NOMO-1 treated with dmso at 0.1 percent for 144 hours (cell line): ENCODE results near the gene SLC18A3.

Source experiments
- DNase-seq: peaks from one replicate; lab custom pipeline; 2025; ENCODE audit not compliant: unreplicated experiment; lab: John Stamatoyannopoulos, UW

Gene SLC18A3

GRCh38 chr10:49595713-49596492 is 14.2 kb upstream of the SLC18A3 start:
- DNase-seq = no peak

GRCh38 chr10:49596493-49596809 is 13.7 kb upstream of the SLC18A3 start:
- DNase-seq = no peak

DNA sequence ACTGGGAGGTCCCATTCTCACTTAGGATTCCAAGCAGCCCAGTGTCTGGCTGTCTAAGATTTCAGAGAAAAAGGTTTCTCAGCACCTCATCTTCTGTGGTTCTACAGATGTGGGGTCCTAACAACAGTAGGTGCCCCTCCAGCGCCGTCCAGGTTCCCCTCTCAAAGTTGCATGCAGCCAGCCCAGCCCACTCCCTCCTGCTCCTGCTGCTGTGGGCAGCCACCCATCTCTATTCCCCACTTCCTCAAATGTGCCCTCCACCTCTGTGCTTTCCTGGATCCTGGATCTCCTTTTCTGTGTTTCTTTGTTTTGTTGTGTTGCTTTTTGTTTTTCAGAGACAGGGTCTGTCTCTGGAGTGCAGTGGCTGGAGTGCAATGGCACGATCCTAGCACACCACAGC is 13.3 kb upstream of the SLC18A3 start:
- DNase-seq = no peak

DNA sequence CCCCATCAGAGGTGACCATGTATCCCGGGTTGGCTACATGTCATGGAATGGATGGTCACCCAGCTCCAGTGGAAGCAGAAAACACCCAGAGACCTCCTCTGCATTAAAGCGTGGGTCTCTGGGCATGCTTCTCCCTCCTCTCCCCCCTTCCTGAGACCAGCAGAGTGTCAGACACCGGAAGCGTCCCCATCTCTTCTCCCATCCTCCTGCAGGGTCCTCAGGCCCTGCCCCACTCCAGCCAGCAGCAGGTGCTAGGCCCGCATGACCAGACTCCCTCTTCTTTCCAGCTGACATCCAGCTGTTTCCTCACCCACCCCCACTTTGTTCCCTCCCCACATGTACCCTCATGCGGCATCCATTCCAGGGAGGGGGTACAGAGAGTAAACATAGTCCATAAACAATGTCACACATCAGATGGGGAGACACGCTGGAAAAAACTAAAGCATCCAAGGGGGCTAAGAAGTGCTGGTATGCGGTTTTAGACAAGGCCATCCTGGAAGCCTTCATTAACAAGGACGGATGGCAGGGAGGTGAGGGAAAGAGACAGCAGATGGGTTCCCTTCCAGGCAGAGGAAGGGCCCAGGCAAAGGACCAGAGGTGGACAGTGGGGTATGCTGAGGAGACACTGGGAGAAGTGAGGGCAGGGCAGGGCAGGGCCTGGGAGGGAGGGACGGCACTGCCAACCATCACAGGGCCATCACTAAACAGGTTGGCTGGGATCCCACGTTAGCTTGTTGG is 12.5 kb upstream of the SLC18A3 start:
- DNase-seq = no peak

- DNase-seq = no peak
Observed at GRCh38 chr10:49598164-49598856, 11.8 kb upstream of the SLC18A3 start.

- no peak for DNase-seq
Observed at GRCh38 chr10:49598986-49599385, 11.1 kb upstream of the SLC18A3 start.

- no peak for DNase-seq
Observed at GRCh38 chr10:49599546-49599945, 10.6 kb upstream of the SLC18A3 start.

DNA sequence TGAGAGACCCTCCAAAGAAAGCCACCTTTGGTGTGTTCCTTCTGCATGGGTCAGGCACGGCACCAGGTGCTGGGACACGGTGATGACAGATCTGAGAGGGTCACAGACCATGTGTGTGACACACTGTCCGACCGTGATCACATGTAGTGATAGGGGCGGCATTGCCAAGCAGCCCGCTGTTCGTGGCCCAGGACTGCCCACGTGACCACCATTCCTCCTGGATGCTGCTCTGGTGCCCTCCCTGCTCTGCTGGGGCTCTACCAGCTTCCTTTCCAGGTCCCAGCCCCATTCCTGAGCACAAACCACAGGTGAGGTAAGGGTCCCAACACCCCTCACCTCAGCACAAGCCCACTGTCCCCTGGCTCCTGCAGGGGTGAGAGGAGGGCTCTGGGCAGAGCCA is 10.1 kb upstream of the SLC18A3 start:
- DNase-seq = no peak

DNA sequence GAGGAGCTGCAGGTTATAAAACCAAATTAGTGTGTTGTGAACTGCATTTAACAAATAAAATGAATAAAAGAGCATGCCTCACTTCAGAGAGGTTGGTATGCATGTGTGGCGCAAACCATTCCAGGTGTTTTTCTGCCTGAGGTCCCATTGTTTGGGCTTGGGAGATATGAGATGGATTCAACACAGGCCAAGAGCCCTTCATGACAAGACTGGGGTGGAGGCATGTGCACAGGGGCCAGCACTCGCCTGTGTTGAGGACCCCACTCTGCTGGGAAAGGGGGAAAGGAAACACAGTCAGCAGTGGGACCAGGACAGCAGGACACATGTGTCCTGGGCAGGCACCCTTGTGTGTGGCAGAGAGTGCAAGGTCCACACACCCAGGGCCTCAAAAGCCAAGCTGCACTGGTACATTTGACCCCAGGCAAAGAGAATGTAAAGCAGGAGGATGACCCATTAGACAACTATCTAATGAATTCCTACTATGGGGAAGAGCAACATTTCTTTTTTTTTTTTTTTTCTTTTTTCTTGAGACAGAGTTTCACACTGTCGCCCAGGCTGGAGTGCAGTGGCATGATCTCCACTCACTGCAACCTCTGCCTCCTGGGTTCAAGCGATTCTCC is 9.2 kb upstream of the SLC18A3 start:
- no peak for DNase-seq

DNA sequence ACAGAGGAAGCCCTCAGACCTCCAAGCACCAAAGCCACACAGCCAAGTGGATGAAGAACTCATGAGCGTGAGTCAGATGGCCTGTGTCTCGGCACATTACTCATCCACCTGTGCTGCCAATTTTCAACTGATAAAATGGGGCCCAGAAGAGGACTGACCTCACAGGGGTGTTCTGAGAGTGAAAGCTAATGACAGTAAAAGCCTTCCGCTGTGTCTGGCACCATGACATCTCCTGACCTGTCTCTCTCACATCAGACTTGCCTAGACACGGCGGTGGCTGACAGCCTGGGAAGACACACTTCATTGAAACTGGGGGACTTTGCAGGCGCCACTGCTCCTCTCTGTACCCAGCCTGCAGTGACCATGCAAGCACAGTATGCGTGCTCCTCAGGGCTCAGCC is 8.3 kb upstream of the SLC18A3 start:
- DNase-seq = no peak

DNA sequence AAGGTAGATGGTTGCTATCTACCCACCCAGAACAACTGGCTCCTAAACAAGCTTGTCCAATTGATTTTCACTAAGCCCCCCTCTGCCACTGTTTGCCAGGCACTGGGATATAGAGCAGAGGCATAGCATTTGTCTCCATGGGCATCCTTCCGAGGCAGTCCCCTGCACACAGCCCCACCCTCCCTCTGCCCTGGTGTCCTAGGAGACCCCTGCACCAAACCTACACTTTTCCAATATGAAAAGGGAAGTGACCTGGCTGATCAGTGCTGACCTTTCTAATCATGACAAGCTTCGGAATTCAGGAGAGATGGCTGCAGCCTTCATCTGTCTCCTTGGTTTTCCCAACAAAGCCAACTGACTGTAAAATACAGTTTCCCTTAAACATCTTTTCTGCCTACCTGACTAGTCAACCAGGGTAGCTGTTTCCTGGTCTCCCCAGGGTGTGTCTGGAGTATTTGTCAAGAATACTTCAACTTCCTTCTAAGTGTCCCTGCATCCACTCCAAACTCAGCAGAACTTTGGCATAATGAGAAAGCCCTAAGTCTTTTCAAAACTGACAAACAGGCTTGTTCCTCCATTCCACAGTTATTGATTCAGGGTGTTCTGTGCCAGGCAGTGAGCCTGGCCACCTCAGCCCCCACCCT is 7.6 kb upstream of the SLC18A3 start:
- DNase-seq = no peak

DNA sequence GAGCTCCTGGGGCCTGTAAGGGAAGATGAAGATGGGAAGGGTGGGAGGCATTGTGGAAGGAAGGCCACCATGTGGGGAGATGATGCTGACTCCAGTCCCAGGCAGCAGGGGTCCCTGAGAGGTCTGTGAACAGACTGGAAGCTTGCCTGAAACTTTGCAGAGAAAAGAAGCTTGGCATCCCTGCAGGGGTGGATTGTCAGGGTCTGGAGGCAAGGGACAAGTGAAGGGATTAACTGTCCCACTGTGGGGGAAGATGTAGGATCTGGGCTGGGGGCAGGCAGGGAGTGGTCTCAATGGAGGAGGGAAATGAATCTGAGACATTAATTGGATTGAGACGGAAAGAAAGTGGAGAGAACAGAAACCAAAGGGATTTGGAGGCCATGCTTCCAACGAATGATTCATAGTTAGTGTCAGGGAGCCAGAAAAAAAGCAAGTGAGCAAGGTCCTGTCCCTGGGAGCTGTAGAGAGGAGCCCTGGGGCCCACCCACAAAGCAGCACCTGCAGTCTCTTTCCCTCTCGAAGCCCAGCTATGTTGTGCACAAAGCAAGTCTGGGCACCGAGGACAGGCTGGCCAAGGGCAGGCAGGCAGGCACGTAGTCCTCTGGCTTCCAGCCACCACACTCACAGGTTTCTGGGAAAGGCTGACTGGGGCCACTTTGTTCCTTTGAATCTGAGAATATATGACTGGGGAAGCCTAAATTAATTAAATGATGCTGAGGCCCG is 4.7 kb upstream of the SLC18A3 start:
- DNase-seq = no peak

DNA sequence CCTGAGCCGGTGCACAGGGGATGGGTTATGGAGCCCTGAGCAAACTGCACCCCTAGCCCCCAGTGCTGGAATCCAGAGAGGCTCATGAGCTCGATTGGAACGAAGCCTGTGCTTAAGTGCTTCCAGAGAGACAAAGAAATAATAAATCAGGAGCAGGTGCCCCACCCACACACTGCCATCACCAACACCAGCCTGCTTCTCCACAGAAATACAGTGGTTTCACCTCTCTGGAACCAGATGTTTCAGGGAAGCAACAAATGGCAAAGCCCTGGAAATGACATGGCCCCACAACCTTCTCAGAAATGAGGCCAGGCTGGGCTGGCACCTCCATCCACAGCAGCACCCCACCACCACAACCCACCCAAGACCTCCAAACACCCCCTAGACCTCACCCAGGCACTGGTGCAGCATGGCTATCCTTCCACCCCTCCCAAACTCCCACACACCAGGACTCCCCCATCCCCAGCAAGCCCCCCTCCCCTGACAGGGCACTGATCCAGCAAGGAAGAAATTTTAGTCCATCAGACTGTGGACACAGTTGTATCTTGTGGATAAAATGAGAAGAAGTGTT is 4.1 kb upstream of the SLC18A3 start:
- no peak for DNase-seq

DNA sequence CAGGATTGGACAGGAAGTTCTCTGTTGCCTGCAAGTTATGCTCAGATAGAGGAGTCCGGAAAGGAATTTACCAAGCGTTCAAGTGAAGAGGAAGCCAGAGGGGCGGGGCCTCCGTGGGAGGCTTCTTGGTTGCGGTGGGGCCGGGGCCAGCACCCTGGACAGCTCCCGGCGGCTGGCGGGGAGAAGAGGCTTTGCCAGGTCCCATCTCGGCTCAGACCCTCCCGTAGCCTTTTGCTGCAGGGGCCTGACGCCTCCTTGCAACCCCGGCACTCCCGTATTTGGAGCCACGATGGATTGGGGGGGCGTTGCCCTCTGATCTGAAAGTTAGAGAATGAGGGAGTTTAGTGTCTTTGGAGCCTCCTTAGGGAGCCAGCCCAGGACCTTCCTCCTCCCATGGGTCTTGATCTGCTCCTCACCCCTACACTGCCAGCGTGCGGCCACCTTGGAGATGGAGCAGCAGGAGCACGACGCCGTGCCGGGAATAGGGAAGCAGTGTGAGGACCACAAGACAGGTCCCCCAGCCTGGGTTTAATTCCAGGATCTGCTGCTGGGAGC is 3.1 kb upstream of the SLC18A3 start:
- peak; percentile 62 for DNase-seq

DNA sequence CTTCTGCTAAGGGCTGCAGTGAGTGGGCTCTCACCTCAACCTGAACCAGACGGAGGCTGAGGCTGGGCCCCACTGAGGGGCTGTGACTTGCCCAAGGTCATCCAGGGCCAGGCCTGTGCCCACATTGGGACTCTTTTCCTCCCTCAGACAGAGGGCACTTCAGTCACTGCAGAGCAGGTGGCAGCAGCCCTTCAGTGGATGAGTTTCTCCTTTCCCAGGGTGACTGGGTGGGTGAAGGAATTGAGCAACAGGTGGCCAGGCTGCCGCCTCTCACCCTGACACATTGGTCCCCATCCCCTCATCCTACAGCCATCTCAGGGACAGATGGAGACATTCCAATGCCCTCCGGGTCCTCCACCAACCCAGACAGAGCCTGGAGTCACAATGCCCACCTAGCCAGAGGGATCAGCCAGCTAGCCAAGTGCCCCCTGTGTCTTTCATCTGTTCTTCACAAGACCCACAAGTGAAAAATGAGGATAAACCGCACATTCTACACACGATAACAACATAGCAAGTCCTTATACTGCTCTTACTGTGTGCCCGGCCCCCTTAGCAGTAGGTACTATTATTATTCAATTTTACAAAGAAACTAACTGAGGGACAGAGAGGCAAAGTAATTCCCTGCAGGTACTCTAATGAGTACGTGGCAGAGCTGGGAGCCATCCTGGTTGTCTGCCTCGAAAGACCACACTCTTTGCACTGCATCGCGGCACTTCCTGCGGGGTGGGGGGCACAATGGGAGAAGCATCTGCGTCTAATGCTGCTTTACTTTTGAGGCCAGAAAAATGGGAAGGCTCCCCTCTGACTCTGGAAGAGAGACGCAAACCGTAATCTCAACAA is 1.7 kb upstream of the SLC18A3 start:
- DNase-seq = no peak

- DNase-seq = no peak
Observed at GRCh38 chr10:49609006-49609282, 1.2 kb upstream of the SLC18A3 start.

DNA sequence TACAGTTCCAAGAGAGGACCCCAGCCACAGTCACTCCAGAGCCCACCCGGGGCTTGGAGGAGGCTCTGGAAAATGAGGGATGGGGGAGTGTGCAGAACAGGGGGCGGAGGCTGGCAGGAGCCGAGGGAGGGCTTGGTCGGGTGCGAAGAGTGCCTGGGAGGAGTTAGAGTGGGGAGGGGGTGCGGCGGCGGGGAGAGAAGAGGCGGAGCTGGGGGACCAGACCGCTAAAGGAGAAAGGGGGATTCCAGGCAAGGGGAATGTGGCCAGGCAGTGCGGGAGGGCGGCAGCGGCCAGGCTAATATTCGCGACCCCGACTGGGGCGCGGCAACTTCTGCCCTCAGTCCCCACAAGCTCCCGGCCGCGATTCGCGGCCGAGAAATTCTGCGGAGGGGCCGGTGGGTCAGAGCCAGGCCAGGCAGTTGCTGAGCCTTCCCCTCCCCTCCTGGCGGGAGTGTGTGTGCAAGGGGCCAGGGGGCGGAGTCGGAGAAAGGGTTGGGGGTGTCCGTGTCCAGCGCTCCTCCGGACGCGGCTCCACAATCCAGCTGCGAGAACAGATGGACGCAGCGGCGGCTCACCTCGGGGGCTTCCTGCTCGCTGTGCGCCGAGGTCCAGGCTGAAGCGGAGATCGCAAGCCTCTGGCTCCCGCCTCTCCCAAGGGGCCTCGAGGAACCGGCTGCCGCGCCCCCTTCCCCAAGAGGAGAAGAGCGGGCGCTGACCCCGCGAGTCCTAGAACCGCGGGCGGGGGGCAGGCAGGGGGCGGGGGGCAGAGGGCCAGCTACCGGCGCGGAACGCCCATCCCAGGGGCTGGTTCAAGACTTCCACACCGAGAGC is 612 bp upstream of the SLC18A3 start:
- no peak for DNase-seq

DNA sequence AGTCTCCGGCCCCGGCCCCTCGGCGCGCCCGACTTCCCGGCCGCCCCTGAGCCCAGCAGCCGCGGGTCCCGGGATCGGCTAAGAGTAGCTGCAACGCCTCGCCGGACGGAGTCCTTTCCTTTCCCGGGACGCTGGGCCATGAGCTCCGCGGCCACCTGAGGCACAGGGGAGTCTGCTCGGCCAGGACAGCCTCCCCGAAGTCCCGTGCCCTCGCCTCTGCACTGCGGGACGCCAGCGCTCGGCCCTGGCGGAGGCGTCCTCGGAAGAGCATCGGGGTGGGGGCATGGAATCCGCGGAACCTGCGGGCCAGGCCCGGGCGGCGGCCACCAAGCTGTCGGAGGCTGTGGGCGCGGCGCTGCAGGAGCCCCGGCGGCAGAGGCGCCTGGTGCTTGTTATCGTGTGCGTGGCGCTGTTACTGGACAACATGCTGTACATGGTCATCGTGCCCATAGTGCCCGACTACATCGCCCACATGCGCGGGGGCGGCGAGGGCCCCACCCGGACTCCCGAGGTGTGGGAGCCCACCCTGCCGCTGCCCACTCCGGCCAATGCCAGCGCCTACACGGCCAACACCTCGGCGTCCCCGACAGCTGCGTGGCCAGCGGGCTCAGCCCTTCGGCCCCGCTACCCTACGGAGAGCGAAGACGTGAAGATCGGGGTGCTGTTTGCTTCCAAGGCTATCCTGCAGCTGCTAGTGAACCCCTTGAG is 502 bp downstream of the SLC18A3 start:
- DNase-seq = no peak
